HG03342 (cell line): ENCODE results near the gene GSK3B.
"Not testable (repeated sequence)": the region's sequence is repeated elsewhere in the genome, so short reads cannot be mapped to it uniquely, and the experiment has no call there.

Experiments used
- ATAC-seq: cut with Tn5 transposase; IDR thresholded peaks from one replicate; pipeline ENCODE4 v1.9.1; 2021; ENCODE audit warnings: mild to moderate bottlenecking, moderate library complexity; ENCODE audit not compliant: unreplicated experiment

The GSK3B gene

DNA sequence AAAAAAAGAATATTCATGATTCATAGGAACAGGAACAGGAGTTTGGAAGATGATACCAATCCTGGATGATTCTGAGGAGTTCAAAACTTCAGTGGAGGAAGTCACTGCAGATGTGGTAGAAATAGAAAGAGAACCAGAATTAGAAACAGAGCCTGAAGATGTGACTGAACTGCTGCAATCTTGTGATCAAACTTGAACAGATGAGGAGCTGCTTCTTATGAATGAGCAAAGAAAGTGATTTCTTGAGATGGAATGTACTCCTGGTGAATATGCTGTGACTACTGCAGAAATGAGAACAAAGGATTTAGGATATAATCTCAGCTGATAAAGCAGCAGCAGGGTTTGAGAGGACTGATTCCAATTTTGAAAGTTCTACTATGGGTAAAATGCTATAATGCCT lies 72.7 kb downstream of the GSK3B start:
- no peak for ATAC-seq

DNA sequence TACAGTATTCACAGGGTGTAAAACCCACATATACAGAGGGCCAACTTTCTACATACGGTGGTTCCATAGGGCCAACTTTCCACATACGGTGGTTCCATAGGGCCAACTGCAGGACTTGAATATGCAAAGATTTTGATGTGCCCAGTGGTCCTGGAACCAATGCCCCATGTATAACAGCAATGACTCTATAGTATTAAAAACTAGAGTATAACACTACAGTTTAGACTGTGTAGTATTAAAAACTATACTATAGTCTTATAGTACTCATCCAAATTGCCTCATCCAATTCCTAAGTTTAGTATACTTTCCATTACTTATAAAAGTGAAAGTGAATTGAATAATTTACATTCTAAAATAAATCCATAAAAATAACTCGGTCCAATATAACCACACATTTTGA lies 75.9 kb downstream of the GSK3B start:
- ATAC-seq, result no peak

DNA sequence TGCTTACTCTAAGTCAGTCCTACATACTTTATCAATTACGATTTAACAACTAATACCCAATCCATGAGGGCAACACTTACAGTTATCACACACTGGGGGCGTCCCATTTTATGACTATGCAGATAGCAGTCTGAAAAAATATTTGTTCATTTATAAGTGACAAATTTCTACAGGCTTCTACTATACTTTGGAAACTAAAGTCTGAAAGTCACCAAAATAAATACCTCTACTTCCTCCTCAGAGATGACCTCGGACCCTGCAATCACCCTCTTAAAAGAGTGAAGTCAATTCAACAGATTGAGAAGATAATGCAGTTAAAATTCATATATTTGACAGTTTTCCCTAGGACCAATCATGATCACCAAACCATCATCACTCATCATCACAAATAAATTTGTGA lies 76.6 kb downstream of the GSK3B start:
- no peak for ATAC-seq

DNA sequence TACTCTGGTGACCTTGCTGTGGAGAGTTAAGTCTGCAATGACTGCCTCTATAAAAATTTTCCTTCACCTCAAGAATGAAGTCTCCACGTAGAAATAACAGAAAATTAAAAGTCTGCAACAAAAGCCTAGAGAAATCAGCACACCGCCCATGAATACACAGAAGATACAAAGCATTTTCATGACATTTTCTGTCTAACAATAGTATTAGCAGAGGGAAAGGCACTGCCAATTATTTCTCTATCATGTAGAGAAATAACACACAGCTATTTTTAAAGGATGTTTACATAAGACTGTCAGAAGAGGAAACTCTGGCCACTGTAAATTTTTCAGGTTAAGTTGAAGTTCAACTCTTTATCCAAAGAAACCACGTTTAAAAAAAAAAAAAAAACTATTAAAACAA lies 80.8 kb downstream of the GSK3B start:
- ATAC-seq, result no peak

DNA sequence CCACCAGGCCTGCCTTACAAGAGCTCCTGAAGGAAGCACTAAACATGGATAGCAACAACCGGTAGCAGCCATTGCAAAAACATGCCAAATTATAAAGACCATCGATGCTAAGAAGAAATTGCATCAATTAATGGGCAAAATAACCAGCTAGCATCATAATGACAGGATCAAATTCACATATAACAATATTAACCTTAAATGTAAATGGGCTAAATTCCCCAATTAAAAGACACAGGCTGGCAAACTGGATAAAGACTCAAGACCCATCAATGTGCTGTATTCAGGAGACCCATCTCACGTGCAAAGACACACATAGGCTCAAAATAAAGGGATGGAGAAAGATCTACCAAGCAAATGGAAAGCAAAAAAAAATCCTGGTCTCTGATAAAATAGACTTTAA lies 88.5 kb downstream of the GSK3B start:
- ATAC-seq, result not testable (repeated sequence)

DNA sequence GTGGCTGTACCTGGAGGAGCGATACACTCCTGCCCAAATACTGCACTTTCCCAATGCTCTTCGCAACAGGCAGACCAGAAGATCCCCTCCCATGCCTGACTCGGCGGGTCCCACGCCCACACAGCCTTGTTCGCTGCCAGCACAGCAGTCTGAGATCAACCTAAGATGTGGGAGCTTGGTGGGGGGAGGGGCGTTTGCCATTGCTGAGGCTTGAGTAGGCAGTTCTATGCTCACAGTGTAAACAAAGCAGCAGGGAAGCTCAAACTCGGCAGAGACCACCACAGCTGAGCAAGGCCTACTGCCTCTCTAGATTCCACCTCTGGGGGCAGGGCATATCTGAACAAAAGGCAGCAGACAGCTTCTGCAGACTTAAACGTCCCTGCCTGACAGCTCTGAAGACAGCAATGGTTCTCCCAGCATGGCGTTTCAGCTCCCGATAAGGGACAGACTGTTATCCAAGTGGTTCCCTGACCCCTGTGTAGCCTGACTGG lies 90.2 kb downstream of the GSK3B start:
- ATAC-seq, result not testable (repeated sequence)

DNA sequence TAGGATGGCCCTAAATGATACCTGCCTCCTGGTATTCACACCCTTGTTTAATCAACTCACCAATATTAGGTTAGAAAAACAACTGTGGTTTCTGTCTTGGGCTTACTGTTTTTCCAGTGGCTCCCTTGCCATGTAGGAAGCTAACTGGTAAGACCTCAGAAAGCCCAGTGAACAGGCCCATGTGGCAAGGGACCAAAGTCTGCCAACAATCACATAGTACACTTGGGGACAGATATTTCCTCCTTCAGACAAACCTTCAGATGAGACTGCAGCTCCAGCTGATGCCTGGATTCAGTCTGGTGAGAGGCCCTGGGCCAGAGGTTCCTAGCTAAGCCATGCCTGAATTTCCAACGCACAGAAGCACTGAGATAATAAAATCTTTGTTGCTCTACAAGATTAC lies 96.1 kb downstream of the GSK3B start:
- no peak for ATAC-seq

DNA sequence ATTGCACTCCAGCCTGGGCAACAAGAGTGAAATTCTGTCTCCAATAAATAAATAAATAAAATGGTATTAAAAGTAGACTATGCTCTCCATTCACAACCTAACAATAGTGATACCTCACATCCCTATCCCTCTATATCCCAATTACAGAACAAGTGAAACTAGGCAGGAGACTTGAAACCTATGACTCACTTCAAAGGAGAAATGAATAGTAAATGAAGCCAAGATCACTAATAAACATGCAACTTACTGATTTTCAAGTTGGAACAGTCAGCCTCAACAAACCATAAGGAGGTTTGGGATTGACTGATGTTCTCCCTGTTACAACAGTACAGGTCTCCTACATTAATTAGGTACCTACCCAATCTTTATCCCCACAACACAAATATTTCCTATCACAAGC lies 103.4 kb downstream of the GSK3B start:
- ATAC-seq, result no peak

DNA sequence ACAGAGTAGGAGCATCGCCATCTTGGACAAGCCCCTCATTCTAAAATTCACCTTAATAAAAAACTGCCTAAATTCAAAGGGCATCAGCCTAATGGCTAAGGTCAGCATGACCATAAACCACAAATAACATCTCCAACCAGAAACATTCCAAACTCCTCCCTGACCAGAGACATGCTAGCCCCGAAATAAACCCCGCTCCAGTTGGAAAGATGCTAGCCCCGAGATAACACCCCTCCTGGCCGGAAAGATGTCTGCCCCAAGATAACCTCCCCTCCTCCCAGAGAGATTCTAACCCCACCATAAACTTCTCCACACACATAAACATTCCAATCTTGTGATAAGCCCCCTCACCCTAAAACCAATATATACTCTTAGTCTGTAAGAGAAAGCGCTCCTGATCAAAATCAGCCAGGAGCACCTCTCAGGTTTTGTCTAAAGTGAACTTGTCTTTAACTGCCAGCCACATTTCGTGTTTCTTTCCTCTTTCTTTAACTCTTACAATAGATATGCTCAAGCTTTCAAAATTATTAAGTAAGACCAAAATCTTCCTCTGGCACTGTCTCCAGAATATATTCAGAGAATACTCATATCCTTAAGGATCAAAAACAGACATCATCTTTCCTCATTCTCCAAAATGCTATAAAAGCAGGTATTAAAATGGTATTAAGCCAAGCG lies 104.1 kb downstream of the GSK3B start:
- ATAC-seq, result no peak

DNA sequence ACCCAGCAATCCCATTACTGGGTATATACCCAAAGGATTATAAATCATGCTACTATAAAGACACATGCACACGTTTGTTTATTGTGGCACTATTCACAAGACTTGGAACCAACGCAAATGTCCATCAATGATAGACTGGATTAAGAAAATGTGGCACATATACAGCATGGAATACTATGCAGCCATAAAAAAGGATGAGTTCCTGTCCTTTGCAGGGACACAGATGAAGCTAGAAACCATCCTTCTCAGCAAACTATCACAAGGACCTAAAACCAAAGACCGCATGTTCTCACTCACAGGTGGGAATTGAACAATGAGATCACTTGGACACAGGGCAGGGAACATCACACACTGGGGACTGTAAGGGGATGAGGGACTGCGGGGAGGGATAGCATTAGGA lies 107.4 kb downstream of the GSK3B start:
- ATAC-seq, result not testable (repeated sequence)

DNA sequence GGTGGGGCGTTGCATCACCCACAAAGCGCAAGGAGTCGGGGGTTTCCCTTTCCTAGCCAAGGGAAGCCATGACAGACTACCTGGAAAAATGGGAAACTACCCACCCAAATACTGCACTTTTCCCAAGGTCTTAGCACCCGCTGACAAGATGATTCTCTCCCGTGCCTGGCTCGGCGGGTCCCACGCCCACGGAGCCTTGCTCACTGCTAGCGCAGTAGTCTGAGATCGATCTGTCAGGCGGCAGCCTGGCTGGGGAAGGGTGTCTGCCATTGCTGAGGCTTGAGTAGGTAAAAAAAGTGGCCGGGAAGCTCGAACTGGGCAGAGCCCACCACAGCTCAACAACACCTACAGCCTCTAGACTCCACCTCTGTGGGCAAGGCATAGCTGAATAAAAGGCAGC lies 112.9 kb downstream of the GSK3B start:
- no peak for ATAC-seq

DNA sequence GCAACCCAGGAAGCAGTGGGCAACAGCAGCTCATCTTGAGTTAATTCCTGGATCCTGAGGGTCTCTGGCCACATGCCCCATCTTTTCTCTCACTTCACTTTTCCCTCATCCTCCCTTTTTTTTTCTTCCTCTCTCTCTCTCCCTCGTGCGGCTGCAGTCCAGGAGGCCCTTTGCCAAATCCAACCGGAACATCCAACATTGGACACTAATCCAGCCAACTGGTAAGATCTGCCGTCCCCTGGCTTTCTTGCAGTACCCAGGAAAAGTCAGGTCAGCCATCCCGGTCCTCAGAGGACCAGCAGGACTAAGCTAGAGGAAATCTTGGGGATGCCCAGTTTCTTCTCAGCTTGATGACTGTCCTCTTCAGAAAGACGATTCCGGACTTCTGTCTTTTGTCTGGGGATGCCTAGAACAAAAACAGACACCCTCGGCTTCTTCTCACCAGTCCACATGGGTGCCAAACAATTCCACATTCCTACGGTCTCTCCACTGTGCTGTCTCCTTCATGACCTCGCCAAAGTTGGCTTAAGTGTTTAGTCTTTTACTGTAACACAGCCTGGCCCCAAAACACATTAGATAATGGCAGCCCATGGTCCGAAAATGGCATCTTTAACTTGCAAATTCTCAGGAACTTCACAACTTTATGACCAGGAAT lies 115.6 kb downstream of the GSK3B start:
- no peak for ATAC-seq

DNA sequence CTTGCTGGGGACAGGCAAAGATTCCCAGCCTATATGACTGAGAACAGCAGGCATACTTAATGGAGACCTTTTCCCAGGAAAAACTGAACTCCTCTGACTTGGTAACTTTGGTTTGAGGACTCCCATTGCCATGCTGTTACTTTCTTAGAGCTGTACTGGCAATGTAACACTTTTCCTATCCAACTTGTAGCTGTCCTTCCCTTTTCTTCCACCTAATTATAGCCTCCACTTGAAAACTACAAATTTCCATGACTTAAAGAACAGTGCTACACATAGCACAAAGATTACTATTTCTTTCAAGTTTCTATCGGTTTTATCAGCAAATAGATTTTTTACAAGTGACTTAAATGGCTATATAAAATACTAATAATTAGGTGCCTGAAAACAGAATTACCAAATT lies 116.9 kb downstream of the GSK3B start:
- no peak for ATAC-seq

DNA sequence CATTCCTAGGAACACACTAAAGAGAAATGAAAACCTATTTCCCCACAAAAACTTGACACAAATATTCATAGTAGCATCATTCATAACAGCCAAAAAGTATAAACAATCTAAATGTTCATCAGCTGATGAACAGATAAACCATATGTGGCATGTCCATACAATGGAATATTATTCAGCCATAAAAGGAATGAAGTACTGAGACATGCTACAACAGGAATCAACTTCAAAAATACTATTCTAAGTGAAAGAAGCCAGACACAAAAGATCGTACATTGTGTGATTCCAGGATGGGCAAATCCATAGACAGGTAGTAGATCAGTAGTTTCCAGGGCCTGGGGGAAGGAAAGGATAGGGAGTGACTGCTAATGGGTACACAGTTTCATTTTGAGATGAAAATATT lies 118.0 kb downstream of the GSK3B start:
- ATAC-seq, result no peak

DNA sequence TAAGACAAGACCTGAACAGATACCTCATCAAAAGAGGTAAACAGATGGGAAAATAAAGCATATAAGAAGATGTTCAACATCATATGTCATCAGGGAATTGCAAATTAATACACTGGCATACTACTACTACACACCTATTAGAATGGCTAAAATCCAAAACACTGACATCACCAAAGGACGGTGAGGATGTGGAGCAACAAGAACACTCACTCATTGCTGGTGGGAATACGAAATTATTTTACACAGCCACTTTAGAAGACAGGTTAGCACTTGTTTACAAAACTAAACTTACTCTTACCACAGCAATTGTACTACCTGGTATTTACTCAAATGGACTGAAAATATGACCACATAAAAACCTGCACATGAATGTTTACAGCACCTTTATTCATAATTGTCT lies 119.6 kb downstream of the GSK3B start:
- ATAC-seq, result no peak

DNA sequence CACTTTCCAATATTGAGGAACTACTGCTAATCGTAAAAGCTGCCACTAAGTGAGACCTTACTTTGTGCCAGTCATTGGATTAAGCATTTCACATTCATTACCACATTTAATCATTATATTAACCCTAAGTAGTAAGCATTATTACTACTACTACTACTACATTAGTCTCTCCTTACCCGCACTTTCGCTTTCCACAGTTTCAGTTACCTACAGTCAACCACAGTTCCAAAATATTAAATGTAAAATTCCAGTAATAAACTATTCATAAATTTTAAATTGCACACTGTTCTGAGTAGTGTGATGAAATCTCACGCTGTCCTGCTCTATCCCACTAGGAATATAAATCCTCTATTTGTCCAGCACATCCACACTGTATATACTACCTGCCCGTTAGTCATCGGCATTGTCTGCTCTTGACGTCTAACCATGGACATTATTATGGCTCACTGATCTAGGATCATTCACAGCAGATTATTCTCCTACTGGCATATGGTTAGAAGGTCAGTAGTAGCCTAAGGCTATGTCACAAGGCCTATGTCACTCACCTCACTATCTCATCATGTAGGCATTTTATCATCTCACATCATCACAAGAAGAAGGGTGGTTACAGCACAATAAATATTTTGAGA lies 121.1 kb downstream of the GSK3B start:
- ATAC-seq, result no peak

DNA sequence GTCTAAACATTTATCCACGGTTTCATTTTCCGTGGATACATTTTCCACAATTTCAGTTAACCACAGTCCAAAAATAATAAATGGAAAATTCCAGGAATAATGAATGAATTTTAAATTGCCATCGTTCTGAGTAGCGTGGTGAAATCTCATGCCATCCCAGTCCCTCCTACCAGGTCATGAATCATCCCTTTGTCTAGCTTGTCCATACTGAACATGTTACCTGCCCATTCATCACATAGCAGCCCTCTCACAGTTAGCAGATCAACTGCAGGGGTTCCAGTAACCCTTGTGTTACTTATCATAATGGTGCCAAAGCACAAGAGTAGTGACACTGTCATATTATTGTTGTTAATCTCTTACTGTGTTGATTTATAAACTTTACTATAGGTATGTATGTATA lies 124.5 kb downstream of the GSK3B start:
- no peak for ATAC-seq

DNA sequence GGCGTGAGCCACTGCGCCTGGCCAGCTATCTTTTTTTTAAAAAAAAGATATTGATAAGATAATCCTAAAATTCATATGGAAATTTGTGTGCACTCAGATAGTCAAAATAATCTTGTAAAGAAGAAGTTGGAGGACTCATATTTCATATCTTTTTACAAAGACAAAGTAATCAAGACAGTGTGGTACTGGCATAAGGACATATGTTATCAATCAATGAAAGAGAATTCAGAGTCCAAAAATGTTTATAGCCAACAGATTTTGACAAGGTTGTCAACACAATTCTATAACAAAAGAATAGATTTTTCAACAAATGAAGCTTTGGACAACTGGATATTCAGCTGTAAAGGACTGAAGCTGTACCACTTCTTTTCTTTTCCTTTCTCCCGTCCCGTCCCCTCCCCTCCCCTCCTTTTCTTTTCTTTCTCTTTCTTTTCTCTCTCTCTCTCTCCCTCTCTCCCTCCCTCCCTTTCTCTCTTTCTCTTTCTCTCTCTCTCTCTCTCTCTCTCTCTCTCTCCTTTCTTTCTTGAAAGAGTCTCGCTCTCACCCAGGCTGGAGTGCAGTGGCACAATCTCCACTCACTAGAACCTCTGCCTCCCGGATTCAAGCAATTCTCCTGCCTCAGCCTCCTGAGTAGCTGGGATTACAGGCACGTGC lies 126.8 kb downstream of the GSK3B start:
- ATAC-seq, result no peak

DNA sequence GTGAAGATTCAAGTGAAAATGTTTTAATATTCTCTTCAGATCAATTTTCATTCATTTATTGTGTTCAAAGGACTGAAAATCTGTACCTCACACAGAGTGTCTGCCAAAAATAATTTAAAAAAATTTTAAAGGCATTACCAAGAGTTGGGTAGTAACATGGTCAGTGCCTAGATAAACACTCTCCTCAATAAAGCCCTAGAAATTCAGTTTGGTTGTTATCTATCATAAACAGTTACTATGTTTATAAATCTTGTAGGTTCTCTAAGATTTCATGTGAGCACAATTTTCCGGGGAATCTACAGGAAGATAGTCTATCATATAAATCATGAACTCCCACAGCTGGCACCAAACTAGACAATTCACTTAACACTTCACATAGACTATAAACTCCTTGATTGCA lies 128.6 kb downstream of the GSK3B start:
- no peak for ATAC-seq

DNA sequence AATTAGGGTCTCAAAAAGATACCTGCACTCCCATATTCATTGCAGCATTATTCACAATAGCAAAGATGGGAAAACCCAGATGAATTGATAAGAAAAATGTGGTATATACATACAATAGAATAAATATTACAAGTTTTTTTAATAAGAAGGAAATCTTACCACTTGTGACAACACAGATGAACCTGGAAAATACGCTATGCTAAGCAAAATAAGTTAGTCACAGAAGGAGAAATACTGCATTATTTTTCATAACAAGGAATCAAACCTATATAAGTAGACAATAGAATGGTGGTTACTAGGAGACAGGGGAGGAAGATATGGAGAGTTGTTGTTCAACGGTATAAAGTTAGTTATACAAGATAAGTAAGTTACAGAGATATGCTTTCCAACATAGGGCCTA lies 130.0 kb downstream of the GSK3B start:
- no peak for ATAC-seq

DNA sequence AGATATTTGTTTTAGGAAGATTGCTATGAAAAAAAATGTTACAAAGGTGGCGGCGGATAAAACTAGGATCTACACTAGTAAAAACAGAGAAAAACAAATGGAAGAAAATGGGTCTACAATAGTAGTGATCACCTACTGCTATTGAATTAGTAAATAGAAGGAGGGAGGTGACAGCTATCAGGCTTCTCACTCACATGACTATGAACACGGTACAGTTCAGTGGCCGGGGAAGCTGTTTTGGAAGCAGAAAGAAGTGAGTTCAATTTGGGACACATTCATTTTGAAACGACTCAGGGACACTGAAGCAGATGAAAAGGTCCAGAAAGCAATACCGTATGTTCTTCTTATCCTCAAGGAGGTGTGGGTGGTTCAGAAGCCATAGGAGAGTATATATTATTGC lies 138.3 kb downstream of the GSK3B start:
- ATAC-seq, result no peak
